Neural cell (in vitro differentiated cells): ENCODE results near the gene ZDHHC5. TPM values are rescaled to one million over a fixed set of nuclear protein-coding genes. Genes with fewer than 3 reads are reported as not detected.
"Not testable (repeated sequence)": the region's sequence is repeated elsewhere in the genome, so short reads cannot be mapped to it uniquely, and the experiment has no call there.

Experiments
- H2AFZ ChIP-seq: fragments of 200-600, 300-800 bp; sonication (generic), shearing (Covaris generic); 2 replicates; pipeline ENCODE4 v1.6.0; 2014; ENCODE audit warnings: low read depth, mild to moderate bottlenecking, antibody characterized with exemption, low read length, moderate library complexity
- H3F3A ChIP-seq: fragments of 200-600 bp; shearing (Covaris generic); 2 replicates; pipeline ENCODE4 v1.6.1; 2016; ENCODE audit warnings: mild to moderate bottlenecking, moderate library complexity, mixed read lengths, antibody characterized with exemption, low read length; ENCODE audit not compliant: insufficient read depth, poor library complexity, severe bottlenecking
- H3K27ac ChIP-seq: fragments of 200-600, 300-800 bp; sonication (generic), shearing (Covaris generic); 2 replicates; pipeline ENCODE4 v1.5.1; 2014; ENCODE audit warnings: mild to moderate bottlenecking, low read length, moderate library complexity
- H3K27me3 ChIP-seq: fragments of 300-800, 200-600 bp; sonication (generic), shearing (Covaris generic); 2 replicates; pipeline ENCODE4 v1.6.0; 2014; ENCODE audit warnings: mild to moderate bottlenecking, low read depth, low read length, moderate library complexity; ENCODE audit not compliant: insufficient read depth
- H3K36me3 ChIP-seq: fragments of 300-800, 200-600 bp; sonication (generic), shearing (Covaris generic); 2 replicates; pipeline ENCODE4 v1.5.1; 2014; ENCODE audit warnings: mild to moderate bottlenecking, antibody characterized with exemption, low read length, moderate library complexity; ENCODE audit not compliant: insufficient read depth
- H3K4me2 ChIP-seq: fragments of 300-800, 200-600 bp; sonication (generic), shearing (Covaris generic); 2 replicates; pipeline ENCODE4 v1.6.0; 2014; ENCODE audit warnings: mild to moderate bottlenecking, low read length
- H3K4me3 ChIP-seq: fragments of 300-800, 200-600 bp; sonication (generic), shearing (Covaris generic); 2 replicates; pipeline ENCODE4 v1.5.1; 2014; ENCODE audit warnings: mild to moderate bottlenecking, low read length, moderate library complexity
- H3K79me2 ChIP-seq: fragments of 200-600 bp; shearing (Covaris generic); replicated peaks from 2 replicates; pipeline ENCODE4 v1.6.0; 2014; ENCODE audit warnings: mild to moderate bottlenecking, low read length, moderate library complexity; ENCODE audit not compliant: insufficient read depth
- H3K9ac ChIP-seq: fragments of 300-800, 200-600 bp; sonication (generic), shearing (Covaris generic); 2 replicates; pipeline ENCODE4 v1.6.1; 2016; ENCODE audit warnings: mild to moderate bottlenecking, low read length, mixed read lengths
- H3K9me2 ChIP-seq: fragments of 200-600 bp; shearing (Covaris generic); 2 replicates; pipeline ENCODE4 v1.6.1; 2016; ENCODE audit warnings: mild to moderate bottlenecking, low read length, mixed read lengths; ENCODE audit not compliant: insufficient read depth
- H3K9me3 ChIP-seq: fragments of 200-600, 300-800 bp; sonication (generic), shearing (Covaris generic); 2 replicates; pipeline ENCODE4 v1.6.1; 2016; ENCODE audit warnings: mild to moderate bottlenecking, mixed run types, low read length, moderate library complexity, mixed read lengths
- H4K20me1 ChIP-seq: fragments of 200-600 bp; shearing (Covaris generic); 2 replicates; pipeline ENCODE4 v1.6.1; 2016; ENCODE audit warnings: mild to moderate bottlenecking, mixed run types; ENCODE audit not compliant: insufficient read depth
- CTCF ChIP-seq: fragments of 450-650 bp; IDR thresholded peaks from 2 replicates; pipeline ENCODE4 v1.5.1; 2014; ENCODE audit warnings: antibody characterized with exemption, mild to moderate bottlenecking, moderate library complexity; ENCODE audit not compliant: poor library complexity, severe bottlenecking
- EP300 ChIP-seq: fragments of 450-650 bp; conservative IDR thresholded peaks from 2 replicates; pipeline ENCODE4 v1.6.1; 2014; ENCODE audit warnings: antibody characterized with exemption, mild to moderate bottlenecking, moderate library complexity; ENCODE audit not compliant: poor library complexity, severe bottlenecking
- EZH2 ChIP-seq: fragments of 200-600, 300-800 bp; shearing (Covaris generic), sonication (generic); IDR thresholded peaks from 2 replicates; pipeline ENCODE4 v1.6.1; 2014; ENCODE audit warnings: antibody characterized with exemption, low read length, borderline replicate concordance, mild to moderate bottlenecking; ENCODE audit not compliant: insufficient read depth, poor library complexity, severe bottlenecking
- MXI1 ChIP-seq: fragments of 450-650 bp; conservative IDR thresholded peaks from 2 replicates; pipeline ENCODE4 v1.6.1; 2014; ENCODE audit warnings: antibody characterized with exemption, mild to moderate bottlenecking; ENCODE audit not compliant: poor library complexity, severe bottlenecking
- POLR2AphosphoS5 ChIP-seq: IDR thresholded peaks from 2 replicates; pipeline ENCODE4 v1.6.1; 2012
- RAD21 ChIP-seq: fragments of 450-650 bp; conservative IDR thresholded peaks from 2 replicates; pipeline ENCODE4 v1.6.1; 2014; ENCODE audit warnings: antibody characterized with exemption, mild to moderate bottlenecking, moderate library complexity
- REST ChIP-seq: IDR thresholded peaks from 2 replicates; pipeline ENCODE4 v1.6.1; 2012; ENCODE audit warnings: borderline replicate concordance
- SMC3 ChIP-seq: fragments of 450-650 bp; conservative IDR thresholded peaks from 2 replicates; pipeline ENCODE4 v1.6.1; 2014; ENCODE audit warnings: antibody characterized with exemption, mild to moderate bottlenecking, moderate library complexity; ENCODE audit not compliant: poor library complexity
- TAF1 ChIP-seq: IDR thresholded peaks from 2 replicates; pipeline ENCODE4 v1.6.1; 2012; ENCODE audit warnings: low read depth
- polyA plus RNA-seq: library from polyadenylated mRNA; depleted of rRNA; stranded (reverse); fragments of >200 nt; gene quantifications from 2 replicates; pipeline ENCODE4 v1.2.3, GENCODE V29; 2014

ZDHHC5 gene
- polyA plus RNA-seq, 1 donor from 2014 or later: 15.8 TPM

GRCh38 chr11:57712256-57713150 lies 44.6 kb downstream of the ZDHHC5 start, which contains the start of gene TMX2:
TMX2 (plus strand) TSS chr11:57712593; CDS start chr11:57712619, 26 bp downstream.
- Histone ChIP-seq H3F3A (no peaks in the 10 kb centered on the region), H2AFZ (peak within 1 kb of the TSS; percentile 81)
- TF ChIP-seq MXI1 (peak; percentile 93), SMC3 (peak; percentile 40), REST (peak; percentile 77), TAF1 (no peak), POLR2AphosphoS5 (peak; percentile 86), EP300 (peak; percentile 18), RAD21 (peak; percentile 32), CTCF (no peak)

GRCh38 chr11:57713835-57714234 lies 45.9 kb downstream of the ZDHHC5 start:
- Histone ChIP-seq H3K27me3 (no peaks in the 10 kb centered on the region), H3K36me3 (no peaks in the 10 kb centered on the region), H3K4me2 (peak overlapping the region; percentile 79), H3K79me2 (peaks cover 51% of the 10 kb centered on the region), H3K27ac (no peak overlapping the region), H3K9me3 (no peaks in the 10 kb centered on the region), H3F3A (no peaks in the 10 kb centered on the region), H3K9ac (peak overlapping the region; percentile 88), H2AFZ (no peak overlapping the region), H3K9me2 (no peaks in the 10 kb centered on the region), H3K4me3 (peak overlapping the region; percentile 84), H4K20me1 (no peaks in the 10 kb centered on the region)
- no peak for TF ChIP-seq TAF1
- no peak for TF ChIP-seq EP300
- no peak for TF ChIP-seq SMC3
- no peak for TF ChIP-seq MXI1
- no peak for TF ChIP-seq CTCF
- TF ChIP-seq EZH2: no peak
- no peak for TF ChIP-seq RAD21
- TF ChIP-seq POLR2AphosphoS5: no peak
- TF ChIP-seq REST: no peak

More at GRCh38 chr11:57712256-57713150, 44.6 kb downstream of the ZDHHC5 start, which contains the start of gene TMX2:
- peak within 1 kb of the TSS; percentile 84 for H3K4me3 ChIP-seq
- H3K9ac ChIP-seq: peak within 1 kb of the TSS; percentile 88
- H3K27me3 ChIP-seq: no peaks in the 10 kb centered on the region
- no peaks in the 10 kb centered on the region for H4K20me1 ChIP-seq
- H3K27ac ChIP-seq: peak within 1 kb of the TSS; percentile 92
- H3K9me2 ChIP-seq: no peaks in the 10 kb centered on the region
- H3K36me3 ChIP-seq: no peaks in the 10 kb centered on the region
- H3K4me2 ChIP-seq: peak within 1 kb of the TSS; percentile 83
- no peaks in the 10 kb centered on the region for H3K9me3 ChIP-seq
- peaks cover 57% of the 10 kb centered on the region for H3K79me2 ChIP-seq

- not testable (repeated sequence) for H4K20me1 ChIP-seq, H3K4me3 ChIP-seq, H3K27me3 ChIP-seq, H3K9me3 ChIP-seq, H2AFZ ChIP-seq, H3K4me2 ChIP-seq, H3K36me3 ChIP-seq, H3K9me2 ChIP-seq, H3F3A ChIP-seq, H3K9ac ChIP-seq, H3K27ac ChIP-seq
- H3K79me2 ChIP-seq: peaks cover 41% of the 10 kb centered on the region
These were observed 48.8 kb downstream of the ZDHHC5 start for GRCh38 chr11:57716726-57717125.
